NCI-H1436 (cell line): ENCODE measurements around the gene BICDL2.

Source experiments
- DNase-seq: peaks from one replicate; lab custom pipeline; 2025; lab: John Stamatoyannopoulos, UW

Gene BICDL2

GRCh38 chr16:3046641-3047386 is 10.1 kb upstream of the BICDL2 start:
- DNase-seq = no peak

- no peak for DNase-seq
Observed at GRCh38 chr16:3045758-3046640, 9.3 kb upstream of the BICDL2 start, which contains the start of gene MMP25. Gene MMP25, plus strand, starts transcription at chr16:3046561. Its CDS starts 357 bp downstream, at chr16:3046918.

- no peak for DNase-seq
Observed at GRCh38 chr16:3044708-3045107, 8.0 kb upstream of the BICDL2 start.

GRCh38 chr16:3042376-3042775 is 5.6 kb upstream of the BICDL2 start:
- DNase-seq = no peak

- no peak for DNase-seq
Observed at GRCh38 chr16:3038896-3039295, 2.2 kb upstream of the BICDL2 start.

- DNase-seq = no peak
Observed at GRCh38 chr16:3038256-3038655, 1.5 kb upstream of the BICDL2 start.

- DNase-seq = no peak
Observed at GRCh38 chr16:3035972-3036725, 595 bp downstream of the BICDL2 start.

- no peak for DNase-seq
Observed at GRCh38 chr16:3035289-3035971, 1.3 kb downstream of the BICDL2 start.

GRCh38 chr16:3032624-3033023 is 4.1 kb downstream of the BICDL2 start:
- no peak for DNase-seq

- DNase-seq = no peak
Observed at GRCh38 chr16:3030222-3031212, 6.2 kb downstream of the BICDL2 start.

GRCh38 chr16:3029491-3030221 is 7.1 kb downstream of the BICDL2 start:
- peak; percentile 28 for DNase-seq

GRCh38 chr16:3028716-3029319 is 7.9 kb downstream of the BICDL2 start:
- DNase-seq = no peak

- peak; percentile 87 for DNase-seq
Observed at GRCh38 chr16:3027983-3028715, 8.6 kb downstream of the BICDL2 start.

- no peak for DNase-seq
Observed at GRCh38 chr16:3027489-3027795, 9.3 kb downstream of the BICDL2 start.

- DNase-seq = no peak
Observed at GRCh38 chr16:3026609-3027488, 9.9 kb downstream of the BICDL2 start.

GRCh38 chr16:3026003-3026378 is 10.8 kb downstream of the BICDL2 start:
- no peak for DNase-seq

- DNase-seq = no peak
Observed at GRCh38 chr16:3025032-3026002, 11.4 kb downstream of the BICDL2 start.
